Transverse colon (tissue), 4 donors: Measurements from ENCODE around the gene STEAP1B. TPM values are rescaled to one million over a fixed set of nuclear protein-coding genes. Genes with fewer than 3 reads are reported as not detected.
"Not testable (repeated sequence)": the region's sequence is repeated elsewhere in the genome, so short reads cannot be mapped to it uniquely, and the experiment has no call there.

Experiments
- DNase-seq: peaks from one replicate; pipeline ENCODE4 v3.0.0-alpha.2; 2019
- H3K27ac ChIP-seq, 4 donors: fragments of 200-600 bp; sonication (generic); 2 replicates each; pipeline ENCODE4 v1.5.1; 2016 to 2018; ENCODE audit warnings: inconsistent platforms in 4 of 4
- H3K27me3 ChIP-seq: fragments of 200-600 bp; sonication (generic); 2 replicates; pipeline ENCODE4 v1.5.1; 2017; ENCODE audit warnings: inconsistent platforms
- H3K36me3 ChIP-seq, 4 donors: fragments of 200-600 bp; sonication (generic); 2 replicates each; pipeline ENCODE4 v1.5.1; 2017 to 2019; ENCODE audit warnings: inconsistent platforms in 4 of 4
- H3K4me1 ChIP-seq, 4 donors: fragments of 200-600 bp; sonication (generic); 2 replicates each; pipeline ENCODE4 v1.5.1; 2017 to 2020; ENCODE audit warnings: inconsistent platforms in 4 of 4
- H3K4me3 ChIP-seq, 4 donors: fragments of 200-600 bp; sonication (generic); 1 replicate in 1 of 4; 2 replicates in 3 of 4; pipeline versions ENCODE4 v1.5.1 to v1.6.1; 2017 to 2019; ENCODE audit warnings: inconsistent platforms in 4 of 4
- H3K9me3 ChIP-seq, 2 donors: fragments of 200-600 bp; sonication (generic); 2 replicates each; pipeline ENCODE4 v1.5.1; 2017 to 2019; ENCODE audit warnings: inconsistent platforms in 2 of 2
- CTCF ChIP-seq, 5 experiments: fragments of 200-600 bp in 3 of 5; fragments of 450-650 bp in 2 of 5; sonication (generic) in 3 of 5; IDR thresholded peaks; 1 replicate in 2 of 5; 2 replicates in 3 of 5; pipeline ENCODE4 v1.5.1; 2016 to 2017; ENCODE audit warnings: antibody characterized with exemption in 5 of 5, inconsistent platforms in 3 of 5, mild to moderate bottlenecking in 2 of 5, moderate library complexity in 1 of 5
- EP300 ChIP-seq: sonication (generic); formaldehyde crosslinking; IDR thresholded peaks from one replicate; pipeline ENCODE4 v1.6.1; 2017; ENCODE audit warnings: antibody characterized with exemption, low read depth
- POLR2A ChIP-seq: fragments of 450-650 bp; IDR thresholded peaks from one replicate; pipeline ENCODE4 v1.6.1; 2016; ENCODE audit warnings: antibody characterized with exemption, mild to moderate bottlenecking, moderate library complexity
- POLR2AphosphoS5 ChIP-seq, 3 donors: sonication (generic); formaldehyde crosslinking; IDR thresholded peaks; one replicate each; pipeline ENCODE4 v1.6.1; 2016; ENCODE audit warnings: antibody characterized with exemption in 3 of 3
- WGBS, 2 donors: methylation state at CpG; one replicate each; pipeline ENCODE4 v1.1.5; 2018; ENCODE audit warnings: low coverage in 1 of 2; 5-methylcytosine and 5-hydroxymethylcytosine counted together
- in situ Hi-C, 4 donors: fragments of 200-750 bp; cut with MboI; loops; one replicate each; pipeline versions ENCODE4 v1.15.0 to v1.15.1; 2017; ENCODE audit warnings: low sequenced_read_pairs in 3 of 4, low pct_ligation_motif_present in 1 of 4, low pct_unique_long_range_greater_than_20kb in 1 of 4
- intact Hi-C: fragments of 100-400 bp; cut with DNase I; formaldehyde crosslinking; loops from one replicate; pipeline ENCODE4 v1.15.1; 2023; ENCODE audit warnings: low total_unique reads
- total RNA-seq, 4 donors: library from RNA; depleted of rRNA; stranded (reverse); fragments of >200 nt; gene quantifications; one replicate each; pipeline ENCODE4 v1.1.0, GENCODE V29; 2016

The STEAP1B gene
- total RNA-seq, 4 donors from 2014 or later: 0.64 to 3.7 TPM; not detected in 2

GRCh38 chr7:22541789-22542188 lies 41.8 kb upstream of the STEAP1B start:
- H3K9me3 ChIP-seq: no peaks in the 10 kb centered on the region
- no peak for TF ChIP-seq EP300
- TF ChIP-seq CTCF (IDR thresholded peaks at IDR 0.05): no peak
- TF ChIP-seq POLR2AphosphoS5 (IDR thresholded peaks at IDR 0.05): no peak
- TF ChIP-seq POLR2A: no peak
- no peak overlapping the region for H3K27ac ChIP-seq
- peaks cover 37% of the 10 kb centered on the region for H3K27me3 ChIP-seq
- 83 to 95% methylated on average over 2 to 6 of the region's 6 CpGs for WGBS, 2 donors
- no peak for DNase-seq
- H3K4me3 ChIP-seq: no peak overlapping the region
- H3K4me1 ChIP-seq: no peaks in the 10 kb centered on the region
- no peaks in the 10 kb centered on the region for H3K36me3 ChIP-seq
- intact Hi-C loops (no loop called here), in situ Hi-C loops (no loop called here)

- intact Hi-C loops, DNase-seq, H3K27me3 ChIP-seq, H3K4me3 ChIP-seq, H3K27ac ChIP-seq, H3K36me3 ChIP-seq, in situ Hi-C loops, H3K9me3 ChIP-seq, H3K4me1 ChIP-seq: not testable (repeated sequence)
- WGBS, 2 donors: 92% methylated on average over 13 of the region's 14 CpGs; no CpG with 5 or more reads in 1 of the 2 donors
These were observed 28.5 kb upstream of the STEAP1B start for GRCh38 chr7:22528537-22528936.

- in situ Hi-C loops, H3K4me3 ChIP-seq, H3K27ac ChIP-seq, DNase-seq, intact Hi-C loops, H3K27me3 ChIP-seq, H3K9me3 ChIP-seq, H3K36me3 ChIP-seq, H3K4me1 ChIP-seq: not testable (repeated sequence)
- WGBS, 2 donors: 39 to 56% methylated on average over 5 of the region's 5 CpGs
These were observed 24.5 kb upstream of the STEAP1B start for GRCh38 chr7:22524353-22524947.

GRCh38 chr7:22523478-22524352 lies 23.7 kb upstream of the STEAP1B start:
- 41 to 47% methylated on average over 10 to 16 of the region's 16 CpGs for WGBS, 2 donors
- H3K36me3 ChIP-seq, intact Hi-C loops, H3K27me3 ChIP-seq, H3K4me1 ChIP-seq, in situ Hi-C loops, H3K27ac ChIP-seq, H3K9me3 ChIP-seq, DNase-seq, H3K4me3 ChIP-seq: not testable (repeated sequence)
- TF ChIP-seq CTCF (IDR thresholded peaks at IDR 0.05): peak in 2 of 5 experiments; percentile 9 to 21

- DNase-seq, H3K27me3 ChIP-seq, in situ Hi-C loops, H3K4me1 ChIP-seq, intact Hi-C loops, H3K36me3 ChIP-seq, H3K27ac ChIP-seq, H3K9me3 ChIP-seq, H3K4me3 ChIP-seq: not testable (repeated sequence)
- WGBS, 2 donors: 85 to 100% methylated on average over 1 of the region's 1 CpG
These were observed 19.6 kb upstream of the STEAP1B start for GRCh38 chr7:22519560-22519959.

- H3K27ac ChIP-seq, H3K4me3 ChIP-seq, H3K4me1 ChIP-seq, H3K9me3 ChIP-seq, intact Hi-C loops, DNase-seq, in situ Hi-C loops, H3K36me3 ChIP-seq, H3K27me3 ChIP-seq: not testable (repeated sequence)
- WGBS, 2 donors: 89 to 93% methylated on average over 2 to 4 of the region's 4 CpGs
These were observed 17.0 kb upstream of the STEAP1B start for GRCh38 chr7:22516950-22517349.

- H3K9me3 ChIP-seq, H3K4me3 ChIP-seq, DNase-seq, in situ Hi-C loops, H3K27me3 ChIP-seq, H3K27ac ChIP-seq, intact Hi-C loops, H3K4me1 ChIP-seq, H3K36me3 ChIP-seq: not testable (repeated sequence)
- WGBS, 2 donors: 79 to 100% methylated on average over 1 of the region's 1 CpG
These were observed 15.0 kb upstream of the STEAP1B start for GRCh38 chr7:22514963-22515362.

GRCh38 chr7:22507320-22507719 lies 7.3 kb upstream of the STEAP1B start:
- H3K4me3 ChIP-seq, H3K27me3 ChIP-seq, in situ Hi-C loops, DNase-seq, H3K27ac ChIP-seq, H3K36me3 ChIP-seq, H3K9me3 ChIP-seq, H3K4me1 ChIP-seq: not testable (repeated sequence)
- WGBS, 2 donors: 100% methylated on average over 3 of the region's 3 CpGs; no CpG with 5 or more reads in 1 of the 2 donors
- intact Hi-C loops: loop anchor here (5.0 kb wide), 1 partner anchor 320 kb away; no protein-coding TSS in a partner anchor
